ENCODE results near the gene ITGA2.

GRCh38 chr5:52956915-52957747 lies 32.0 kb upstream of the ITGA2 start:
- no peak for TF ChIP-seq CTCF (IDR thresholded peaks at IDR 0.05; ENCODE audit: low read depth, low read length)
- no peak for TF ChIP-seq POLR2A (IDR thresholded peaks at IDR 0.05; ENCODE audit: extremely low read depth, insufficient read length)
- TF ChIP-seq, protein P1, sequence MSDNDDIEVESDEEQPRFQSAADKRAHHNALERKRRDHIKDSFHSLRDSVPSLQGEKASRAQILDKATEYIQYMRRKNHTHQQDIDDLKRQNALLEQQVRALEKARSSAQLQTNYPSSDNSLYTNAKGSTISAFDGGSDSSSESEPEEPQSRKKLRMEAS (IDR thresholded peaks at IDR 0.05; ENCODE audit: low read depth, low read length) = no peak
- TF ChIP-seq MYC (IDR thresholded peaks at IDR 0.05; ENCODE audit: low read depth, low read length) = no peak

Data from NB4 (cell line).